HG03064 (cell line): ENCODE measurements around the gene MRPL57.
"Not testable (repeated sequence)": the region's sequence is repeated elsewhere in the genome, so short reads cannot be mapped to it uniquely, and the experiment has no call there.

Experiments
- ATAC-seq: cut with Tn5 transposase; IDR thresholded peaks from one replicate; pipeline ENCODE4 v1.9.1; 2021; ENCODE audit warnings: low read depth; ENCODE audit not compliant: unreplicated experiment

Gene MRPL57

GRCh38 chr13:21176215-21176981 is at the start of gene MRPL57, which contains the start of gene SKA3:
TSS of gene MRPL57 (plus strand) at chr13:21176658. CDS start at chr13:21176917, 259 bp downstream.
TSS of gene SKA3 (minus strand) at chr13:21176552. CDS start at chr13:21176477, 75 bp downstream.
- ATAC-seq: peak; percentile 89

- ATAC-seq: no peak
Observed at GRCh38 chr13:21130116-21130515, 46.3 kb upstream of the MRPL57 start.

GRCh38 chr13:21133077-21133476 is 43.4 kb upstream of the MRPL57 start:
- no peak for ATAC-seq

- ATAC-seq: no peak
Observed at GRCh38 chr13:21134475-21134874, 42.0 kb upstream of the MRPL57 start.

- ATAC-seq: not testable (repeated sequence)
Observed at GRCh38 chr13:21135833-21136232, 40.6 kb upstream of the MRPL57 start.

- ATAC-seq: no peak
Observed at GRCh38 chr13:21137696-21138095, 38.8 kb upstream of the MRPL57 start.

- ATAC-seq: no peak
Observed at GRCh38 chr13:21138561-21138960, 37.9 kb upstream of the MRPL57 start.

- no peak for ATAC-seq
Observed at GRCh38 chr13:21139374-21139773, 37.1 kb upstream of the MRPL57 start.

GRCh38 chr13:21142766-21143165 is 33.7 kb upstream of the MRPL57 start:
- no peak for ATAC-seq

GRCh38 chr13:21147827-21148226 is 28.6 kb upstream of the MRPL57 start:
- no peak for ATAC-seq

- no peak for ATAC-seq
Observed at GRCh38 chr13:21148557-21149258, 27.8 kb upstream of the MRPL57 start.

- no peak for ATAC-seq
Observed at GRCh38 chr13:21149568-21149967, 26.9 kb upstream of the MRPL57 start.

- ATAC-seq: no peak
Observed at GRCh38 chr13:21150013-21150412, 26.4 kb upstream of the MRPL57 start.

GRCh38 chr13:21152251-21152899 is 24.1 kb upstream of the MRPL57 start:
- no peak for ATAC-seq

GRCh38 chr13:21164631-21165030 is 11.8 kb upstream of the MRPL57 start:
- no peak for ATAC-seq

GRCh38 chr13:21165606-21166005 is 10.9 kb upstream of the MRPL57 start:
- ATAC-seq: not testable (repeated sequence)

GRCh38 chr13:21171420-21171819 is 5.0 kb upstream of the MRPL57 start:
- ATAC-seq: no peak

- not testable (repeated sequence) for ATAC-seq
Observed at GRCh38 chr13:21173767-21174166, 2.7 kb upstream of the MRPL57 start.

- ATAC-seq: no peak
Observed at GRCh38 chr13:21175656-21176214, 723 bp upstream of the MRPL57 start.

GRCh38 chr13:21176982-21177284 is 475 bp downstream of the MRPL57 start:
- peak; percentile 18 for ATAC-seq

GRCh38 chr13:21181671-21182070 is 5.2 kb downstream of the MRPL57 start:
- ATAC-seq: no peak
